Measurements from ENCODE around the gene G6PC2.

GRCh38 chr2:168952424-168952823, 51.3 kb downstream of the G6PC2 start:
- no peak for TF ChIP-seq CTCF (IDR thresholded peaks at IDR 0.05; ENCODE audit: low read depth, low read length)
- no peak for TF ChIP-seq POLR2A (IDR thresholded peaks at IDR 0.05; ENCODE audit: extremely low read depth, insufficient read length)

All from NB4 (cell line).